Natural killer cell (primary cell): ENCODE results near the gene GLIS2. TPM values are rescaled to one million over a fixed set of nuclear protein-coding genes. Genes with fewer than 3 reads are reported as not detected.

Experiments used
- ATAC-seq, 3 donors: fragments of 150-1000 bp in 2 of 3; fragments of 200-7000 bp in 1 of 3; cut with Tn5 transposase; 1 replicate in 1 of 3; 2 replicates in 2 of 3; pipeline ENCODE4 v1.10.0; 2021; ENCODE audit warnings: mild to moderate bottlenecking in 2 of 3, moderate library complexity in 2 of 3
- DNase-seq, 2 donors: peaks; one replicate each; pipeline versions ENCODE4 v3.0.0 to v3.0.0-alpha.2; 2013 to 2021; ENCODE audit warnings: mixed read lengths in 1 of 2
- H3K27ac ChIP-seq: one replicate; pipeline ENCODE4 v1.5.1; 2013; ENCODE audit warnings: mild to moderate bottlenecking, low read length
- H3K27me3 ChIP-seq: one replicate; pipeline ENCODE4 v1.6.1; 2013; ENCODE audit warnings: low read length; ENCODE audit not compliant: control insufficient read depth, insufficient read depth
- H3K36me3 ChIP-seq: one replicate; pipeline ENCODE4 v1.6.1; 2013; ENCODE audit warnings: low read length; ENCODE audit not compliant: control insufficient read depth, insufficient read depth
- H3K4me1 ChIP-seq: one replicate; pipeline ENCODE4 v1.6.1; 2013; ENCODE audit warnings: low read length; ENCODE audit not compliant: control insufficient read depth, insufficient read depth
- H3K4me3 ChIP-seq: one replicate; pipeline ENCODE4 v1.5.1; 2013; ENCODE audit warnings: low read length
- H3K9me3 ChIP-seq: one replicate; pipeline ENCODE4 v1.6.1; 2013; ENCODE audit warnings: low read length; ENCODE audit not compliant: control insufficient read depth, insufficient read depth
- H3K27ac Mint-ChIP-seq, 2 donors: one replicate each; pipeline ENCODE4 v1.8.0; 2022; ENCODE audit warnings: mild to moderate bottlenecking in 2 of 2, mixed read lengths in 2 of 2, moderate library complexity in 1 of 2
- H3K27me3 Mint-ChIP-seq, 2 donors: one replicate each; pipeline ENCODE4 v1.8.0; 2022; ENCODE audit warnings: low read depth in 2 of 2, mixed read lengths in 2 of 2
- H3K36me3 Mint-ChIP-seq: one replicate; pipeline ENCODE4 v1.8.0; 2022; ENCODE audit warnings: mixed read lengths
- H3K4me1 Mint-ChIP-seq, 2 donors: one replicate each; pipeline ENCODE4 v1.8.0; 2022; ENCODE audit warnings: mixed read lengths in 2 of 2
- H3K4me3 Mint-ChIP-seq: one replicate; pipeline ENCODE4 v1.8.0; 2022; ENCODE audit warnings: mild to moderate bottlenecking, moderate library complexity, mixed read lengths
- H3K9me3 Mint-ChIP-seq, 2 donors: one replicate each; pipeline ENCODE4 v1.8.0; 2022; ENCODE audit warnings: mixed read lengths in 2 of 2
- CTCF ChIP-seq: fragments of 200-600 bp; IDR thresholded peaks from one replicate; pipeline ENCODE4 v1.8.0; 2022; ENCODE audit warnings: antibody characterized with exemption
- whole genome bisulfite sequencing: methylation state at CpG from one replicate; pipeline ENCODE4 v1.1.7; 2013; ENCODE audit warnings: missing lambda C conversion rate; ENCODE audit not compliant: insufficient coverage; 5-methylcytosine and 5-hydroxymethylcytosine counted together
- intact Hi-C: fragments of 100-400 bp; cut with micrococcal nuclease; formaldehyde crosslinking; loops from one replicate; pipeline ENCODE4 v1.14.2; 2022
- total RNA-seq, 4 donors: library from RNA; stranded (reverse); fragments of 120-200 nt in 1 of 4; gene quantifications; one replicate each; pipeline versions ENCODE4 v1.2.3 to v1.2.4, GENCODE V29; 2013 to 2022

GLIS2 gene
- total RNA-seq, 3 donors from 2014 or later (not counting 1 experiment from before 2014, with no cell fraction given), result 0.05 to 0.35 TPM; not detected in 1

DNA sequence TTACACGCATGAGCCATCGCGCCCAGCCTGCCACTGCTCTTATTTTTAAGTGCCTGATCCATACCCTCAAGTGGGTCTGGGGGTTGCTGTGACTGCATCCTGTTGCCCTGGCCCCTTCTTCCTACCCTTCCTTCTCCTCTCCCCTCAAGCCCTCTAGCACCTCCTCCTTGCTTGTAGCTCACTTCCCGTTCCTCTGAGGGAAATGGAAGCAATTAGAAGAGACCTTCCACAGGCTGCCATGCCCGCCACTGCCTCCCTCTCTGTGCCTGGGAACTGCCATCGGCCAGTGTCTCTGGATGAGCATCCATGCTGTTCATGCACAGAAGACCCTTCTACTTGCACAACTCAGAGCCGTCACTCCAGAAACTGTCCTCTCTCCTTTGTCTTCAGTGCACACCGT, 32.4 kb upstream of the GLIS2 start:
- Histone ChIP-seq H3K27me3 (peaks cover 2% of the 10 kb centered on the region), H3K27ac (no peak overlapping the region), H3K9me3 (no peaks in the 10 kb centered on the region), H3K36me3 (no peaks in the 10 kb centered on the region), H3K4me3 (no peak overlapping the region), H3K4me1 (peaks cover 4% of the 10 kb centered on the region)
- no peaks in the 10 kb centered on the region for H3K9me3 Mint-ChIP-seq
- H3K4me3 Mint-ChIP-seq, result no peak overlapping the region
- DNase-seq (no peak), ATAC-seq (no peak)
- no peak for TF ChIP-seq CTCF
- H3K36me3 Mint-ChIP-seq, result no peaks in the 10 kb centered on the region
- H3K27ac Mint-ChIP-seq, result no peak overlapping the region
- H3K4me1 Mint-ChIP-seq, result peaks cover 4 to 8% of the 10 kb centered on the region in 2 donors
- intact Hi-C loops, result no loop called here
- WGBS, result 85% methylated on average over 8 of the region's 8 CpGs
- peaks cover 0 to 16% of the 10 kb centered on the region in 2 donors for H3K27me3 Mint-ChIP-seq

DNA sequence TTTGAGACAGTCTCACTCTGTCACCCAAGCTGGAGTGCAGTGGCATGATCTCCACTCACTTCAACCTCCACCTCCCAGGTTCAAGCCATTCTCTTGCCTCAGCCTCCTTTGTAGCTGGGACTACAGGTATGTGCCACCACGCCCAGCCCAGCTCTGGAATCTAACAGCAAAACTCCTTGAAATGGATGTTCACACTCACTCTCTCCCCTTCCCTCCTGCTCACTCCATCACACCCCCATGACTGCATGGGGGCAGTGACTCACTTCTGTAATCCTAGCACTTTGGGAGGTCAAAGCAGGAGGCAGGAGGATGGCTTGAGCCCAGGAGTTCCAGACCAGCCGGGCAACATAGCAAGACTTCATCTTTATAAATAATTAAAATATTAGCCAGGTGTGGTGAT, 31.9 kb upstream of the GLIS2 start:
- DNase-seq (no peak), ATAC-seq (no peak)
- peaks cover 7% of the 10 kb centered on the region for H3K4me1 ChIP-seq
- no peak for TF ChIP-seq CTCF
- peaks cover 4 to 10% of the 10 kb centered on the region in 2 donors for H3K4me1 Mint-ChIP-seq
- no peak overlapping the region for H3K27ac Mint-ChIP-seq
- no peaks in the 10 kb centered on the region for H3K36me3 ChIP-seq
- H3K27ac ChIP-seq, result no peak overlapping the region
- no peaks in the 10 kb centered on the region for H3K9me3 ChIP-seq
- H3K9me3 Mint-ChIP-seq, result no peaks in the 10 kb centered on the region
- no peak overlapping the region for H3K4me3 ChIP-seq
- H3K4me3 Mint-ChIP-seq, result no peak overlapping the region
- peaks cover 2% of the 10 kb centered on the region for H3K27me3 ChIP-seq
- peaks cover 0 to 16% of the 10 kb centered on the region in 2 donors for H3K27me3 Mint-ChIP-seq
- WGBS, result 91% methylated on average over 1 of the region's 2 CpGs
- H3K36me3 Mint-ChIP-seq, result no peaks in the 10 kb centered on the region
- intact Hi-C loops, result no loop called here

DNA sequence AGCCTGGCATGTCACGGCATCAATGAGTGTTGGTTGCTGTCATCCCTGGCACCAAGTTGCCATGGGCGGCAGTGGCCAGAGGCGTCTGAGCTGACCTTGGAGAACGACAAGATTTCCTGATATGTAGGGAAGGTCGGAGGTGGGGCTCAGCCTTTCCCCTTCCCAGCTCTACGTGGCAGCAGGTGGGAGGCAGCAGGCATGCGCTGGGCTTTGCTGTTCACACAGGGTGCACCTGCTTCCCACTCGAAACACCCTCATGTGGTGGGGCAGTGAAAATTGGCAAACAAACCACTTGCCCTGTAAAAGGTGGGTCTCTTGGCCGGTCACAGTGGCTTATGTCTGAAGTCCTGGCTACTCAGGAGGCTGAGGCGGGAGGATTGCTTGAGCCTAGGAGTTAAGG, 30.7 kb upstream of the GLIS2 start:
- Mint-ChIP-seq H3K27me3 (peaks cover 0 to 16% of the 10 kb centered on the region in 2 donors), H3K36me3 (no peaks in the 10 kb centered on the region), H3K27ac (no peak overlapping the region), H3K4me1 (peaks cover 4 to 10% of the 10 kb centered on the region in 2 donors), H3K4me3 (no peak overlapping the region), H3K9me3 (no peaks in the 10 kb centered on the region)
- intact Hi-C loops, result loop anchor here (5.0 kb wide), 1 partner anchor 117 kb away; no protein-coding TSS in a partner anchor
- 87% methylated on average over 10 of the region's 10 CpGs for WGBS
- Histone ChIP-seq H3K27me3 (peaks cover 2% of the 10 kb centered on the region), H3K4me1 (peaks cover 7% of the 10 kb centered on the region), H3K4me3 (no peak overlapping the region), H3K36me3 (no peaks in the 10 kb centered on the region), H3K9me3 (no peaks in the 10 kb centered on the region), H3K27ac (no peak overlapping the region)
- no peak for TF ChIP-seq CTCF
- no peak for DNase-seq
- ATAC-seq, result no peak
